OCI-LY3 (cell line): ENCODE measurements around the gene CDC42BPA.

Experiments
- EZH2phosphoT487 ChIP-seq: fragments of 200-600 bp; shearing (Covaris generic); IDR thresholded peaks from 2 replicates; pipeline ENCODE4 v1.6.1; 2018; ENCODE audit warnings: antibody characterized with exemption, mixed run types, low read depth
- TF ChIP-seq, protein P1 (sequence below): fragments of 200-600, 300-600 bp; sonication (generic); IDR thresholded peaks from 2 replicates; pipeline ENCODE4 v1.5.1; 2014; ENCODE audit warnings: antibody characterized with exemption, low read length, low read depth

DNA sequence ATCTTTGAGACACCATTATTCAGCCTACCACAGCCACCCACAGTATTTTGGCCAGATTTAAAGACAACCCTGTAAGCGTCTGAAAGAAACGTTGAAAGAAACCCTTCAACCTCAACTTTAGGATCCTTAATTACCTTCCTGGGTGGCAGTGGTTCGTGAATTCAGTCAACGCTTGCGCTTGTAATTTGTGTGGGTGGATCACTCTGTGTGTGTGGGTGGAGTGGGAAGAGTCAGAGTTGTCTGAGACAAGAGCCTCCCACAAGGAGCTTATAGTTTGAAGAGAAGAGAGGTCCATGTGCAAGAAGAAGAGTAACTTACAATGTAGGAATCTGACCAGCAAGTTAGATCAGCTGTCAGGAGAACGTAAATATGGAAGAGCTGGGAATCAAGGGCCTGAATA, 369.8 kb downstream of the CDC42BPA start:
- TF ChIP-seq, protein P1, sequence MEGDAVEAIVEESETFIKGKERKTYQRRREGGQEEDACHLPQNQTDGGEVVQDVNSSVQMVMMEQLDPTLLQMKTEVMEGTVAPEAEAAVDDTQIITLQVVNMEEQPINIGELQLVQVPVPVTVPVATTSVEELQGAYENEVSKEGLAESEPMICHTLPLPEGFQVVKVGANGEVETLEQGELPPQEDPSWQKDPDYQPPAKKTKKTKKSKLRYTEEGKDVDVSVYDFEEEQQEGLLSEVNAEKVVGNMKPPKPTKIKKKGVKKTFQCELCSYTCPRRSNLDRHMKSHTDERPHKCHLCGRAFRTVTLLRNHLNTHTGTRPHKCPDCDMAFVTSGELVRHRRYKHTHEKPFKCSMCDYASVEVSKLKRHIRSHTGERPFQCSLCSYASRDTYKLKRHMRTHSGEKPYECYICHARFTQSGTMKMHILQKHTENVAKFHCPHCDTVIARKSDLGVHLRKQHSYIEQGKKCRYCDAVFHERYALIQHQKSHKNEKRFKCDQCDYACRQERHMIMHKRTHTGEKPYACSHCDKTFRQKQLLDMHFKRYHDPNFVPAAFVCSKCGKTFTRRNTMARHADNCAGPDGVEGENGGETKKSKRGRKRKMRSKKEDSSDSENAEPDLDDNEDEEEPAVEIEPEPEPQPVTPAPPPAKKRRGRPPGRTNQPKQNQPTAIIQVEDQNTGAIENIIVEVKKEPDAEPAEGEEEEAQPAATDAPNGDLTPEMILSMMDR, result no peak
- TF ChIP-seq EZH2phosphoT487, result no peak
